Measurements from ENCODE around the gene EGFR.

The EGFR gene

GRCh38 chr7:54985426-54986330 lies 33.1 kb upstream of the EGFR start:
- Histone ChIP-seq H3F3A (ENCODE audit: low read depth) (no peaks in the 10 kb centered on the region), H3K36me3 (ENCODE audit: insufficient read depth, low read length) (no peaks in the 10 kb centered on the region), H3K27me3 (ENCODE audit: insufficient read depth, low read length, poor library complexity, severe bottlenecking) (no peaks in the 10 kb centered on the region), H3K79me2 (ENCODE audit: insufficient read depth, low read length) (no peaks in the 10 kb centered on the region), H3K4me2 (ENCODE audit: low read depth, low read length, poor library complexity, severe bottlenecking) (no peak overlapping the region), H2AFZ (ENCODE audit: low read length) (no peak overlapping the region), H3K9me3 (ENCODE audit: insufficient read depth, low read depth, low read length) (no peaks in the 10 kb centered on the region; the same call in 1 of the 2 replicates), H3K4me3 (ENCODE audit: low read length, poor library complexity, severe bottlenecking) (no peak overlapping the region), H3K9ac (ENCODE audit: low read depth, low read length, poor library complexity, severe bottlenecking) (no peak overlapping the region), H4K20me1 (ENCODE audit: insufficient read depth, low read length, poor library complexity, severe bottlenecking) (no peaks in the 10 kb centered on the region), H3K9me2 (replicated peaks; ENCODE audit: low read depth, low read length) (no peaks in the 10 kb centered on the region), H3K4me1 (ENCODE audit: insufficient read depth, low read length, poor library complexity, severe bottlenecking) (no peaks in the 10 kb centered on the region)
- TF ChIP-seq EZH2phosphoT487 (IDR thresholded peaks at IDR 0.05; ENCODE audit: borderline replicate concordance) (no peak), CTCF (conservative IDR thresholded peaks at IDR 0.05; ENCODE audit: low read length) (no peak)

GRCh38 chr7:54986716-54987115 lies 32.1 kb upstream of the EGFR start:
- TF ChIP-seq CTCF (conservative IDR thresholded peaks at IDR 0.05; ENCODE audit: low read length): no peak
- TF ChIP-seq EZH2phosphoT487 (IDR thresholded peaks at IDR 0.05; ENCODE audit: borderline replicate concordance): no peak
- Histone ChIP-seq H3K79me2 (ENCODE audit: insufficient read depth, low read length) (no peaks in the 10 kb centered on the region), H3K4me3 (ENCODE audit: low read length, poor library complexity, severe bottlenecking) (no peak overlapping the region), H3K9me2 (replicated peaks; ENCODE audit: low read depth, low read length) (no peaks in the 10 kb centered on the region), H3K9me3 (ENCODE audit: insufficient read depth, low read depth, low read length) (no peaks in the 10 kb centered on the region; the same call in 1 of the 2 replicates), H3K27me3 (ENCODE audit: insufficient read depth, low read length, poor library complexity, severe bottlenecking) (no peaks in the 10 kb centered on the region), H3K4me1 (ENCODE audit: insufficient read depth, low read length, poor library complexity, severe bottlenecking) (no peaks in the 10 kb centered on the region), H2AFZ (ENCODE audit: low read length) (no peak overlapping the region), H4K20me1 (ENCODE audit: insufficient read depth, low read length, poor library complexity, severe bottlenecking) (no peaks in the 10 kb centered on the region), H3F3A (ENCODE audit: low read depth) (no peaks in the 10 kb centered on the region), H3K4me2 (ENCODE audit: low read depth, low read length, poor library complexity, severe bottlenecking) (no peak overlapping the region), H3K9ac (ENCODE audit: low read depth, low read length, poor library complexity, severe bottlenecking) (no peak overlapping the region), H3K36me3 (ENCODE audit: insufficient read depth, low read length) (no peaks in the 10 kb centered on the region)

- Histone ChIP-seq H3K4me1 (ENCODE audit: insufficient read depth, low read length, poor library complexity, severe bottlenecking) (no peaks in the 10 kb centered on the region), H3K27me3 (ENCODE audit: insufficient read depth, low read length, poor library complexity, severe bottlenecking) (no peaks in the 10 kb centered on the region)
- TF ChIP-seq CTCF (conservative IDR thresholded peaks at IDR 0.05; ENCODE audit: low read length) (no peak), EZH2phosphoT487 (IDR thresholded peaks at IDR 0.05; ENCODE audit: borderline replicate concordance) (no peak)
Measured at GRCh38 chr7:54987772-54988171, 31.0 kb upstream of the EGFR start.

More at GRCh38 chr7:54987772-54988171, 31.0 kb upstream of the EGFR start:
- no peak overlapping the region for H3K4me2 ChIP-seq (ENCODE audit: low read depth, low read length, poor library complexity, severe bottlenecking)
- no peaks in the 10 kb centered on the region for H3K36me3 ChIP-seq (ENCODE audit: insufficient read depth, low read length)
- H3K4me3 ChIP-seq (ENCODE audit: low read length, poor library complexity, severe bottlenecking): no peak overlapping the region
- no peaks in the 10 kb centered on the region for H3K79me2 ChIP-seq (ENCODE audit: insufficient read depth, low read length)
- no peaks in the 10 kb centered on the region; the same call in 1 of the 2 replicates for H3K9me3 ChIP-seq (ENCODE audit: insufficient read depth, low read depth, low read length)
- no peak overlapping the region for H3K9ac ChIP-seq (ENCODE audit: low read depth, low read length, poor library complexity, severe bottlenecking)
- no peaks in the 10 kb centered on the region for H4K20me1 ChIP-seq (ENCODE audit: insufficient read depth, low read length, poor library complexity, severe bottlenecking)
- no peaks in the 10 kb centered on the region for H3F3A ChIP-seq (ENCODE audit: low read depth)
- no peaks in the 10 kb centered on the region for H3K9me2 ChIP-seq (replicated peaks; ENCODE audit: low read depth, low read length)
- H2AFZ ChIP-seq (ENCODE audit: low read length): no peak overlapping the region

Data from Loucy (cell line).